HG02852 (cell line): Measurements from ENCODE around the gene SLC35F4.
"Not testable (repeated sequence)": the region's sequence is repeated elsewhere in the genome, so short reads cannot be mapped to it uniquely, and the experiment has no call there.

Source experiments
- ATAC-seq: cut with Tn5 transposase; IDR thresholded peaks from one replicate; pipeline ENCODE4 v1.9.1; 2021; ENCODE audit warnings: mild to moderate bottlenecking, moderate library complexity; ENCODE audit not compliant: unreplicated experiment

Gene SLC35F4

DNA sequence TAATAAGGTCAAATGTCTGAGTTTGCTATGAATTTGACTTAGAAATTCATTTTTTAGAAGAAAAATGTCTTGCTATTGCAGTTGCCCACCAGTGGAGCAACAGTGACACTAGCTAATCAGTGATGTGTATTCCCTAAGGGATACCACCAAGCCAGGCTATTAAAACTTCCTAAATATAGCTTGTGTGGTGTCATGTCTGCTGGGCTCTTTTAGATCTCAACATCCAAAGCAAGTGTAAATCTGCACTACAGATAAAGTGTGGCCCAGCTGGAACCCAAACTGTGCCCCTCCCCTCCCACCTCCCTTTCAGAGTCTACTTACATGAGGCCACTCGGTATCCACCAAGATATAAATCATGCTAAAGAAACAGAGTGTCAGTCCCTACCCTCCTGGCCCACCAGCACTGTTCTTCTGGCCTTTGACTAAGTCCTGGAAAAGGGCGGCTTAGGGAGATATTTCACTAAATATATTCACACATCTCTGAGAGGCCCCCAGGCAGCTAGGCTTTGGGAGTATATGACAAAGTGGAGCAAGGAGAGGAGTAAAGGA lies 53.8 kb downstream of the SLC35F4 start:
- no peak for ATAC-seq

- ATAC-seq: no peak
Measured at GRCh38 chr14:57809808-57810207, 56.1 kb downstream of the SLC35F4 start.

DNA sequence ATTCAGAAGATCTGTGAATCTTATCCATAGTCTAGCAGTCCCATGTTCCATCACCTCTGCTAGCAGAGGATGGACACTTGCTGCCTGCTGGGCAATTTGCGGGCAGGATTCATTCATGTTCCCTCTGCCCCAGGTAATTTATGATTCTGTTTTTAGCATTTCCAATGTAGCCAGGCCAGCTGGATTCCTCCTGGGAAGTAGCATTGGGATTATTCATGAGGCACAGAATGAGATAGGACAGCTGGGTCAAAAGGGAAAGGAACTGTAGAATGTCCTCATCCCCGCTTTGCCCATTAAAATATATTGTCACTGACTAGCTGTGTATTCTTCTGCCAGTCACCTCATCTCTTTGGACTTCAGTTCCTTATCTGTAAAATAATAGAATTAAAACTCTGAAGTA lies 68.7 kb downstream of the SLC35F4 start:
- ATAC-seq: no peak

DNA sequence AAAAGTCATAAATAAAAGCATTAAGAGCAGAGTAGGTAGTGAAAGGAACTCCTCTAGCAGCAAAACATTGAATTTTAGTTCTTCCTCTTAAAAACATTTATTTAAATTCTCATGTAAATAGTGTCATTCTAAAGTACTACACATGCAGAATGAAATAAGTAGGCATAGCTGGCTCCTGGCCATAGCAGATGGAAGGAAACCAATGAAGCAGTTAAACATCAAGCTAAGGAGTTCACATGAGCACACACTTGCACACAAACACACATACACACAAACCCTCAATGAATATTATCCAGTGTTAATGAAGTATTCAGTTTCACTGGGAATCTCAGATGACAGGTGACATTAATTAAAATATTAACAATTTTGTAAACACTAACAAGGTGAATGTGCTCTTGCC lies 69.3 kb downstream of the SLC35F4 start:
- no peak for ATAC-seq

- ATAC-seq: no peak
Measured at GRCh38 chr14:57785058-57785457, 80.8 kb downstream of the SLC35F4 start.

GRCh38 chr14:57771801-57772200 lies 94.1 kb downstream of the SLC35F4 start:
- ATAC-seq: no peak

DNA sequence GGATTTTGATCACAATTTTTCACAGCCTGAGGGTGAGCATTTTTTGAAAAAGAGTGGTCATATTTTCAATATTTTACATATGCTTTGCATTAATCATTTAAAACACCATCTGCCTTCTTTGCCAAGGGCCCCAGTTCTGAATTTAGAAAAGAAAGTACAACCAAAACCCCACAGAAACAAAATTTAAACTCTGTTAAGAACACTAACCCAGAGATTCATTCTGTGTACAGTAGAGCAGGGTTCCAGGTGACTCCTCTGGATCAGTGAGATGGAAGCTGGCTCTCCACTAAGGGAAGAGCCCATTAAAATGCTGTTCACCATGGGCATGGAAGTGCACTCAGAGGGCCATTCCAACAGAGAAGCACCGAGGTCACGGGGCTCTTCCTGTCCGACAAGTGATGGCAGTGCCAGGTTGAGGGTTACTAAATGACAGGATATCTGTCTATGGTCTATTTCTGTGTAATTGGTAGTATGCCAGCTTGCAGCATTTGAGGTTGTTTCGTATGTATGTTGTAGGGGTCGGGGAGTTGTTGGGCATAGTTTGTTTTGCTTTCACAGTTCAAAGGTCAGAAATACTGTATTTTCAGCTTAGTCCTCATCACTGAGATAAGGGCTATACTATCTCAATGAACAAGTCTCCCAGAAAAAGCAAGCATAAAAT lies 95.9 kb downstream of the SLC35F4 start:
- ATAC-seq: no peak

- ATAC-seq: no peak
Measured at GRCh38 chr14:57761800-57762199, 104.1 kb downstream of the SLC35F4 start.

DNA sequence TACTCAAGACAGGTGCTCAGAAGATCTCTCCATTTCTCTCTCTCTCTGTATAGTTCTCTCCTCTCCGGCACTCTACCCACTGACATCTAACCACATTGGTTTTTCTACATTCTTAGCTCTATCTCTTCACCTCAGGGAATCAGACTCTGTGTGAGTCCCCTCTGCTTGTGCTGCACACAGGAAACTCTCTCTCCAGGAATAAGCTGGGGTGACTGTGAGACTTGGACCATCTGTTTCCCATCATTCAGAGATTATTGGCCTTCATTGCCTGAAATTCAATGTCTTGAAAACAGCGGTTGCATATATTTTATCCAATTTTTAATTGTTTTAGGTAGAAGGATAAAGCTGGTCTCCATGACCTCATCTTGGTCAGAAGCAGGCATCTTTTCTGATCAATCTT lies 105.0 kb downstream of the SLC35F4 start:
- ATAC-seq: no peak

DNA sequence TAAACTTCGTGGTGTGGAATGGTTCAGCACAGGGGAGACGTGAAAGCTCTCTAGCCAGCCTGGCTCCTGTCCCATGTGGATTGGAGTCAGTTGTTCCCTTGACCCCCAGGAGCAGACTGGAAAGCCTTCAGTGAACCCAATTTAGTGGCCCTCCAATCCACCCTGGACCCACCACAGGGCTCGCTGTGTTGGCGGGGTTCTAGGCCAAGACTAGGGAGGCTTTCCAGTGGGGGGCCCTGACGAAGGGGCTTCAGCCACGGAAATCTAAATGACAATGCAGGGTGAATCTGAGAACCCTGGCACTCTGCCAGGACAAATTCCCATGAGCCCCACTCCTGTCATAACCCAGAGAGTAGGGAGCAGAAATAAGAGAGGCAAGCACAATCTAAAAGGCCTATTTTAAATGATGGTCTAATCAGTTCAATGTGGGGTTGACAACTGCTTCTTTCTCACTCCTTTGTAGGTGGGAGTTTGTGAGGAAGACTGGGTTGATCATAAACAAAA lies 110.8 kb downstream of the SLC35F4 start:
- no peak for ATAC-seq

DNA sequence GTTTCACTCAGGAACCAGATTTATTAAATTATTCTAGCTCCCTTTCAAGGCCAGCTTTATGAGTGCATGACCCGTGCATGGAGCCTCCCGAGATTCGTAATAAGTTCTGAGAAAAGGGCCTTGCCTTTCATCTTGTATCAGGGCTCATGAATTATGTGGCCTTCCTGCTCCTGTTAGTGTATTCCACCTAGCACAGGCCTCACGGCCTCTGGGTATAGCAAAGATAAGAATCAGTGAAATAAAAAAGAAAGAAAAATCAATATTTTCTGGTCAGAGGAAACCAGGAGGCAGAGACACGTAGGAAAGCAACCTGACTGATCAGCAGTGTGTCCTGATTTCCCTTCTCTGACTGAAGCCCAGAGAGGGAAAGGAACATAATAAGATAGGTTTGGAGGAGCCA lies 111.4 kb downstream of the SLC35F4 start:
- no peak for ATAC-seq

GRCh38 chr14:57753821-57754220 lies 112.1 kb downstream of the SLC35F4 start:
- ATAC-seq: no peak

DNA sequence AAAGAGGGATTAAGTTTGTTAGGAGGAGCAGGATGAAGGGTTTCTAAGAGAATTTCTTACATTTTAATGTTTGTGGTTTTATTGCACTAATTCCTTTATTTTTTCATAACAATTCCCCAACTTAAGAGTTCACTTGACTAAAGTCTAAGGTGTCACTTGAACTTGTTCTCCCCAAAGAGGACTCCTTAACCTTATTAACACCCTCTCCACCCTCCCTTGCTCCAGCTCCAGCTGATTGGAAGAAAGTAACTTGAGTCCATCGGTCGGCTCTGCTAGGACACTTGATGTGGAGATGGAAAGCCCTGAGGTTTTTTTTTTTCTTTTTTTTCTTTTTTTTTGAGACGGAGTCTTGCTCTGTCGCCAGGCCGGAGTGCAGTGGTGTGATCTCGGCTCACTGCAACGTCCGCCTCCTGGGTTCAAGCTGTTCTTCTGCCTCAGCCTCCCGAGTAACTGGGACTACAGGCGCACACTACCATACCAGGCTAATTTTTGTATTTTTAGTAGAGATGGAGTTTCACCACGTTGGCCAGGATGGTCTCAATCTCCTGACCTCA lies 113.7 kb downstream of the SLC35F4 start:
- not testable (repeated sequence) for ATAC-seq

GRCh38 chr14:57751400-57751799 lies 114.5 kb downstream of the SLC35F4 start:
- ATAC-seq: no peak

DNA sequence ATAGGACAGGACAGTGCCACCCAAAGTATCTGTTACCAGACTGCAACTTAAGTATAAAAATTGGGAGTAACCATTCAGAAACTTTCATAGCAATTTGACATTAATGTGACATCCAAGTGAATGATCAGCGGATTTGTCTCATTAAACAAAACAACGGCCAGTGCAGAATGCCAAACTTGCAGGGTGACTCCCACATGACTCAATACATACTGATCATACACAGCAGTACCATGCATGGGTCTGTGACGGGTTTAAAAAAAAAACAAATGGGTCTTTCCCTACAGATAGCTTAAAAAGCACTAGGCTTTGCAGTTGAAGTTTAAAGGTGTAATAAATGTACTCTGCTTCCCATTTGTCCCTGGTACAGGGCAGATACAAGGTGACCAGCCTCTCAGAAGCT lies 116.6 kb downstream of the SLC35F4 start:
- ATAC-seq: no peak

DNA sequence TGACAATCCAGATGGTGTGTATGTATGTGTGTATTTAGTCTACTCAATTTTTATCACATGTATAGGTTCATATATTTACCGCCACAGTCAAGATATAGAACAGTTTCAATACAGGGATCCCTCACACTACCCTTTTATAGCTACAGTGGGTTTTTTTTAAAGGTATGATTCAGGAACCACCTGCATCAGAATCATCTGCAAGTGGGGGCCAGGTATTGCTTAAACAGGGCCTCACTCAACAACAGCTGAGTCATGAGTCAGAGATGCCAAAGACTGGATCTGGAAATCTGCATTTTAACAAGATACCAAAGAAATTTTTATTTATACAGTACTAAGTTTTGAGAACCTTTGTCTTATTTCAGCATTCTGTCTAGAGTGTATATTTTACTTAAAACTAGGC lies 117.6 kb downstream of the SLC35F4 start:
- ATAC-seq: no peak

GRCh38 chr14:57747036-57747435 lies 118.9 kb downstream of the SLC35F4 start:
- no peak for ATAC-seq

- no peak for ATAC-seq
Measured at GRCh38 chr14:57746563-57746962, 119.3 kb downstream of the SLC35F4 start.

DNA sequence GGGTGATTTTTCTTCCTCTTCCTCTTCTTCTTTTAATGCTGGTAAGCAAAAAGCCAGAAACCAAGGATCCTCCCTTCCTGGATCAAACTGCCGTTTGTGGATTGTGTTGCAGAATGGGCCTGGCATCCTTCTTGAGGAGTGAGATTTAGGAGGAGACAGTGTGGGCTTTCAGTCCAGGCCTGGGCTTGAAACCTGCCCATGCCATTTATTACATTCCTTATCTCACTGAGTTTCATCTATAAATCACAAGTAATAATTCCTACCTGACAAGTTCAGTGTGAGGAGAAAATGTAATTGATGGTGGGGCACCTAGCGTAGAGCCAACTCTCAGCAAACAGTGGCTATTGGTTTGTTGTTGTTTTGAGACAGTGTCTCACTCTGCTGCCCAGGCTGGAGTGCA lies 126.4 kb downstream of the SLC35F4 start:
- ATAC-seq: no peak

DNA sequence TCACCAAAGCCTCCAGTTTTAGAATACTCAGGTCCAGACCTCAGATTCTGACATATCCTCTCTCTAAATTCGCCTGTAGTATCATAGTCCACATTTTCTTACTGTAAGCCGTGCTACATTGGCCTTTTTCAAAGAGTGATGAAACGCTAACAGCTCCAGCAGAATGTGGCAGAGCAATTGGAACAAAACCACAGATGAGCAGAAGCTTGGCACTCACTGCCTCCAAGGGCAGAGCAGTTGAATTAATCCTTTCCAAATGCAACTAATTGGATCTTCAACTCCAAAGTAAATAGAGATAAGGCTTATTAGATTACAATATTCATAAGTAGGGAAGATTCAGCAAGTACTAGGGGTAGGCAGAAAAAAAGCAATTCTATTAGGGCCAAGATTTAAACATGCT lies 128.3 kb downstream of the SLC35F4 start:
- ATAC-seq: no peak

- ATAC-seq: no peak
Measured at GRCh38 chr14:57736391-57736790, 129.5 kb downstream of the SLC35F4 start.

- ATAC-seq: no peak
Measured at GRCh38 chr14:57735276-57735675, 130.6 kb downstream of the SLC35F4 start.
